HepG2 (cell line): Measurements from ENCODE around the gene TMEM221. TPM values are rescaled to one million over a fixed set of nuclear protein-coding genes. Genes with fewer than 3 reads are reported as not detected.

ENCODE experiments used
- ARID2 ChIP-seq: sonication (generic); formaldehyde crosslinking; IDR thresholded peaks from 2 replicates; pipeline ENCODE4 v1.8.1; 2022; ENCODE audit warnings: mild to moderate bottlenecking, missing genetic modification reagents, borderline replicate concordance
- CSRNP1 ChIP-seq: sonication (generic); formaldehyde crosslinking; IDR thresholded peaks from 2 replicates; pipeline ENCODE4 v1.8.1; 2023; ENCODE audit warnings: mild to moderate bottlenecking, missing genetic modification reagents
- FOXK2 ChIP-seq: fragments of 450-650 bp; IDR thresholded peaks from 2 replicates; pipeline ENCODE4 v1.6.1; 2016
- SAFB2 ChIP-seq: sonication (generic); formaldehyde crosslinking; IDR thresholded peaks from 2 replicates; pipeline ENCODE4 v1.5.1; 2020; ENCODE audit warnings: missing genetic modification reagents, low read depth, mild to moderate bottlenecking, borderline replicate concordance
- SRSF9 ChIP-seq: fragments of 200-400 bp; formaldehyde crosslinking; IDR thresholded peaks from 2 replicates; pipeline ENCODE4 v1.6.1; 2018; ENCODE audit warnings: borderline replicate concordance, mild to moderate bottlenecking, low read depth, low read length; ENCODE audit not compliant: insufficient read depth, poor library complexity, severe bottlenecking
- SSRP1 ChIP-seq: IDR thresholded peaks from 2 replicates; pipeline ENCODE4 v1.6.1; 2016; ENCODE audit warnings: control low read depth
- TOPORS ChIP-seq: sonication (generic); formaldehyde crosslinking; IDR thresholded peaks from 2 replicates; pipeline ENCODE4 v1.8.0; 2023; ENCODE audit warnings: mild to moderate bottlenecking, missing genetic modification reagents
- TSC22D2 ChIP-seq: sonication (generic); formaldehyde crosslinking; IDR thresholded peaks from 2 replicates; pipeline ENCODE4 v1.5.1; 2020; ENCODE audit warnings: missing genetic modification reagents, mild to moderate bottlenecking, borderline replicate concordance
- ZBTB26 ChIP-seq: IDR thresholded peaks from 2 replicates; pipeline ENCODE4 v1.6.1; 2016; ENCODE audit warnings: missing compliant biosample characterization, missing genetic modification reagents, borderline replicate concordance
- ZBTB40 ChIP-seq, 2 experiments: fragments of 450-650 bp in 1 of 2; sonication (generic) in 1 of 2; formaldehyde crosslinking in 1 of 2; IDR thresholded peaks; 2 replicates each; pipeline versions ENCODE4 v1.6.1 to v1.8.0; 2016 to 2022; ENCODE audit warnings: antibody characterized with exemption in 1 of 2, mild to moderate bottlenecking in 1 of 2, missing genetic modification reagents in 1 of 2
- ZNF280D ChIP-seq: sonication (generic); formaldehyde crosslinking; IDR thresholded peaks from 2 replicates; pipeline ENCODE4 v1.5.1; 2020; ENCODE audit warnings: mild to moderate bottlenecking, missing genetic modification reagents
- ZNF549 ChIP-seq: sonication (generic); formaldehyde crosslinking; IDR thresholded peaks from 2 replicates; pipeline ENCODE4 v1.5.0; 2020; ENCODE audit warnings: missing genetic modification reagents
- polyA plus RNA-seq, 8 experiments: library from polyadenylated mRNA; depleted of rRNA in 3 of 8; stranded (reverse) in 7 of 8; unstranded in 1 of 8; fragments of >200 nt; fragmentation: Illumina TruSeq in 4 of 8; extraction: Trizol in 4 of 8; gene quantifications; 2 replicates each; pipeline versions ENCODE4 v1.2.1 to v1.2.3, GENCODE V29; 2011 to 2016; ENCODE audit warnings: low read depth in 4 of 8, missing spikeins in 1 of 8, mixed read lengths in 1 of 8; ENCODE audit not compliant: insufficient read depth in 1 of 8
- total RNA-seq, 5 experiments: library from RNA; depleted of rRNA; stranded (reverse); fragments of >200 nt; fragmentation: Illumina TruSeq; extraction: Trizol; gene quantifications; 2 replicates each; pipeline ENCODE4 v1.2.3, GENCODE V29; 2016; ENCODE audit warnings: low read depth in 1 of 5

Gene TMEM221
- total and polyA plus RNA-seq, 2 of the 13 experiments (the other 11 are each of a cell fraction or from before 2014, with no cell fraction given), result 0.33 to 0.77 TPM

GRCh38 chr19:17405250-17406045 is 43.0 kb downstream of the TMEM221 start, which contains the start of gene BST2 (continued):
- TF ChIP-seq ZBTB40 (IDR thresholded peaks at IDR 0.05) (no peak), ZBTB40 (CRISPR knock-in tag; IDR thresholded peaks at IDR 0.05) (peak; percentile 75; the same call in 1 of the 2 replicates), ZNF549 (no peak), SRSF9 (no peak), SSRP1 (CRISPR knock-in tag) (peak; percentile 20; the same call in 1 of the 2 replicates), ZNF280D (CRISPR knock-in tag) (peak; percentile 38; the same call in 1 of the 2 replicates), ARID2 (peak; percentile 51; the same call in 1 of the 2 replicates), TSC22D2 (no peak), FOXK2 (no peak), TOPORS (CRISPR knock-in tag) (no peak), SAFB2 (CRISPR knock-in tag) (no peak), ZBTB26 (CRISPR knock-in tag) (no peak), CSRNP1 (CRISPR knock-in tag) (peak; percentile 81)
